K562 (cell line): ENCODE results near the gene MAP1LC3A.

ENCODE experiments used
- ATF7 ChIP-seq: fragments of 450-650 bp; IDR thresholded peaks from 2 replicates; pipeline ENCODE4 v1.7.1; 2014; ENCODE audit warnings: mild to moderate bottlenecking, moderate library complexity
- CTCF ChIP-seq, 3 experiments: IDR thresholded peaks in 2 of 3; conservative IDR thresholded peaks in 1 of 3; 2 replicates each; pipeline ENCODE4 v1.5.1; 2011 to 2012; ENCODE audit warnings: low read length in 3 of 3, mild to moderate bottlenecking in 3 of 3, control low read depth in 2 of 3, improper control_type of control experiment in 1 of 3, inconsistent platforms in 1 of 3, low read depth in 1 of 3, mixed read lengths in 1 of 3, moderate library complexity in 1 of 3; ENCODE audit not compliant: insufficient read depth in 2 of 3
- E2F3 ChIP-seq: fragments of 250-450 bp; sonication (Bioruptor Pico); IDR thresholded peaks from 2 replicates; pipeline ENCODE4 v1.4.0; 2020; ENCODE audit warnings: mild to moderate bottlenecking
- E2F4 ChIP-seq: sonication (generic); formaldehyde crosslinking; IDR thresholded peaks from 2 replicates; pipeline ENCODE4 v1.8.0; 2022; ENCODE audit warnings: mild to moderate bottlenecking, low read depth, missing genetic modification reagents
- GATAD2B ChIP-seq: fragments of 450-650 bp; IDR thresholded peaks from 2 replicates; pipeline ENCODE4 v1.6.1; 2017; ENCODE audit warnings: mild to moderate bottlenecking, borderline replicate concordance
- MAFK ChIP-seq: IDR thresholded peaks from 2 replicates; pipeline ENCODE4 v1.6.1; 2011; ENCODE audit warnings: low read length, improper control_type of control experiment
- MLLT1 ChIP-seq, 2 experiments: fragments of 450-650 bp; IDR thresholded peaks; 2 replicates each; pipeline ENCODE4 v1.6.1; 2016
- POLR2A ChIP-seq: fragments of 450-650 bp; conservative IDR thresholded peaks from 2 replicates; pipeline ENCODE4 v1.6.1; 2016
- TAF15 ChIP-seq: fragments of 200-400 bp; formaldehyde crosslinking; IDR thresholded peaks from 2 replicates; pipeline ENCODE4 v1.6.1; 2017; ENCODE audit warnings: mild to moderate bottlenecking, low read depth, low read length, moderate library complexity
- ZBTB12 ChIP-seq: fragments of 250-450 bp; sonication (Bioruptor Pico); IDR thresholded peaks from 2 replicates; pipeline ENCODE4 v1.4.0; 2020
- ZFP1 ChIP-seq: fragments of 450-650 bp; formaldehyde crosslinking; IDR thresholded peaks from 2 replicates; pipeline ENCODE4 v1.4.0; 2020; ENCODE audit warnings: mild to moderate bottlenecking, mixed read lengths
- ZFX ChIP-seq: sonication (generic); formaldehyde crosslinking; IDR thresholded peaks from 2 replicates; pipeline ENCODE4 v1.8.0; 2022; ENCODE audit warnings: mild to moderate bottlenecking, missing genetic modification reagents, moderate library complexity
- ZNF239 ChIP-seq: fragments of 250-450 bp; sonication (Bioruptor Pico); IDR thresholded peaks from 2 replicates; pipeline ENCODE4 v1.4.0; 2020; ENCODE audit warnings: mild to moderate bottlenecking

GRCh38 chr20:34574426-34574825 is 15.9 kb downstream of the MAP1LC3A start:
- no peak for TF ChIP-seq MLLT1 (IDR thresholded peaks at IDR 0.05)
- TF ChIP-seq ZFX (CRISPR knock-in tag), result no peak
- TF ChIP-seq TAF15, result no peak
- no peak for TF ChIP-seq POLR2A
- TF ChIP-seq ATF7, result no peak
- TF ChIP-seq E2F4, result no peak
- TF ChIP-seq ZFP1, result no peak
- TF ChIP-seq MAFK, result no peak
- TF ChIP-seq GATAD2B, result no peak
- TF ChIP-seq ZBTB12 (CRISPR knock-in tag), result no peak
- TF ChIP-seq E2F3 (CRISPR knock-in tag), result no peak
- TF ChIP-seq ZNF239 (CRISPR knock-in tag), result no peak
- TF ChIP-seq CTCF (IDR thresholded peaks at IDR 0.05 in 2 of 3, conservative IDR thresholded peaks at IDR 0.05 in 1 of 3; ENCODE audit: insufficient read depth in 2 of 3, low read depth in 1 of 3, low read length in 3 of 3), result no peak
